IPS DF 19.7 (cell line): Measurements from ENCODE around the gene PIGS.
"Not testable (repeated sequence)": the region's sequence is repeated elsewhere in the genome, so short reads cannot be mapped to it uniquely, and the experiment has no call there.

Source experiments
- DNase-seq: peaks from one replicate; pipeline ENCODE4 v3.0.0-alpha.2; 2013; ENCODE audit warnings: low read depth, low spot score

Gene PIGS

GRCh38 chr17:28529013-28529400, 42.3 kb downstream of the PIGS start:
- no peak for DNase-seq

DNA sequence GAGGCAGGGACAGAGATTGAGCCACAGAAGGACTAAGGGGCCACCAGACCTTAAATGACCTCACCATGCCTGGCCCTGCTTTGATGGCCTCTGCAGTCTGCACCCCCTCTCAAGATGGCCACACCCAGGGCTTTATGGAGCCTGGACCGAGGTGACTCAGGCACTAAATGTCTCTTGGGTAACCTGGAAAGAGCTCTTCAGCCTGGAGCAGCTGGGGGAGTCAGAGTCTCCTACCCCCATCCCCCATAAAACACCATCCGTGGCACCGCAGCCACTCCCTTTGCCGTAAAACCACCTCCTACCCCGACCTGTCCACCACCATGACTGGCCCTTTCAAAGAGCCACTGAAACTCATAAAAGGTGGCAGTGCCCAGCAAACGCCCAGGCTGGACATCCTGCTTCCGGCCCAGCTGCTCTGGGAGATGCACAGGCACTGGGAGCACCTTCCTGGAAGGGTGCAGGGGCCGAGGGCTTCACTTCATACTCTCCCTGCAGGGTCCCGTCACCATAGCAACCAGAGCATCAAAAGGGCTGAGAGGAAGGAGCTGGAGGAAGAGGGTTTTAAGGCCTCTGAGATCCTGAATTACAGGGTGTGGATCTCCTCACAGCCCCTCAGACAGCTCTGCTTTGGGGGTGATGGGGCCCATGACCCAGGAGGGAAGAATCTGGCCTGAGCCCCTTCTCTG, 42.9 kb downstream of the PIGS start:
- no peak for DNase-seq

GRCh38 chr17:28527859-28528258, 43.5 kb downstream of the PIGS start:
- no peak for DNase-seq

- no peak for DNase-seq
Measured at GRCh38 chr17:28527181-28527681, 44.1 kb downstream of the PIGS start.

GRCh38 chr17:28526381-28526780, 44.9 kb downstream of the PIGS start:
- DNase-seq = no peak

DNA sequence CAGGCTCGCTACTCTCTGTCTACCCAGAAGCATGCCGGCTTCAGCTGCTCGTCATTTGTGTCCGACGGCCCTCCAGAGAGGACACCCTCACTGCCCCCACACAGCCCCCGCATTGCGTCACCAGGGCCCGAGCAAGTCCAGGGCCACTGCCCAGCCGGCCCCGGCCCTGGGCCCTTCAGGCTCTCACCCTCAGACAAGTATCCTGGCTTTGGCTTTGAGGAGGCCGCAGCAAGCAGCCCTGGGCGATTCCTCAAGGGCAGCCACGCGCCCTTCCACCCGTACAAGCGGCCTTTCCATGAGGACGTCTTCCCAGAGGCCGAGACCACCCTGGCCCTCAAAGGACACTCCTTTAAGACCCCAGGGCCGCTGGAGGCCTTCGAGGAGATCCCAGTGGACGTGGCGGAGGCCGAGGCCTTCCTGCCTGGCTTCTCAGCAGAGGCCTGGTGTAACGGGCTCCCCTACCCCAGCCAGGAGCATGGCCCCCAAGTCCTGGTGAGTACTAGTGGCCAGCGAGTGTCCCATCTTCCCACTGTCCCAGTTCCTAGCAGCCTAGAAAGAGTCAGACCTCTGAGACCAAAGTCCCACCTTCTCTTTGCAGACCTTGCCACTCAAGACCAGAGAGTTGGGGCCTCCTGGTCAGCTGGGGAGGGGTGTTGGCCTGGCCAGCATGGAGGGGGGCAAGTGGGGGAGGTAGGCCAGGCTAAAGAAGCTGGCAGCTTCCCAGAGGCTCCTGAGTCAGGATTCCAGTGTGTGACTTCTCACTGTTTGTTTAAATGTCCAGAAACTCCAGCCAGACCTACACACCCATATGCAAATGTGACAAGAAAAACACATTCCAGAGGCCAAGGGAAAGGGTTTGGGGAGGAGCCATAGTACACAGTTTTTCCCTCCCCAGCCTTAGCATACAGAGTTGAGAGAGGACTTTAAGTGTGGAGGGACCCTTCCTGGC, 46.6 kb downstream of the PIGS start:
- no peak for DNase-seq

DNA sequence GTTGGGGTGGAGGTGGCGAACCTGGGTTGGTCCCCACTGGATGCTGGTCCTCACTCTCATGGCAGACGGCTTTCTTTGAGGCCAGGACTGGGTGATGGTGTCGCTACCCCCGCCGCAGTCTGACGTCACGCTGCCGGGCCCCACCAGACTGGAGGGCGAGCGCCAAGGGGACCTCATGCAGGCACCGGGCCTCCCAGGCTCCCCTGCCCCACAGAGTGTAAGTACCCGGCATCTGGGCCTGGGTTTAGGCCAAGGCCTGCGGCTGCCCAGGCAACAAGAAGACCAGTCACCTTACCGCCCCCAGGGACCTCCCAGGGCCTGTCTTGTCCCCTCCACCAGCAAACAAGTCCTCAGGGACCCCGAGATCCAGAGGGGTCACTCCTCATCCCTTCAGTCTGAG, 47.4 kb downstream of the PIGS start:
- DNase-seq = no peak

- no peak for DNase-seq
Measured at GRCh38 chr17:28523186-28523585, 48.1 kb downstream of the PIGS start.

- DNase-seq = not testable (repeated sequence)
Measured at GRCh38 chr17:28522281-28522680, 49.0 kb downstream of the PIGS start.

GRCh38 chr17:28521311-28522085, 49.8 kb downstream of the PIGS start:
- no peak for DNase-seq

- DNase-seq = no peak
Measured at GRCh38 chr17:28520687-28521086, 50.6 kb downstream of the PIGS start.

GRCh38 chr17:28519236-28519635, 52.1 kb downstream of the PIGS start:
- no peak for DNase-seq

- no peak for DNase-seq
Measured at GRCh38 chr17:28518578-28518977, 52.7 kb downstream of the PIGS start.

- no peak for DNase-seq
Measured at GRCh38 chr17:28518132-28518531, 53.2 kb downstream of the PIGS start.

GRCh38 chr17:28515518-28515917, 55.8 kb downstream of the PIGS start:
- no peak for DNase-seq

DNA sequence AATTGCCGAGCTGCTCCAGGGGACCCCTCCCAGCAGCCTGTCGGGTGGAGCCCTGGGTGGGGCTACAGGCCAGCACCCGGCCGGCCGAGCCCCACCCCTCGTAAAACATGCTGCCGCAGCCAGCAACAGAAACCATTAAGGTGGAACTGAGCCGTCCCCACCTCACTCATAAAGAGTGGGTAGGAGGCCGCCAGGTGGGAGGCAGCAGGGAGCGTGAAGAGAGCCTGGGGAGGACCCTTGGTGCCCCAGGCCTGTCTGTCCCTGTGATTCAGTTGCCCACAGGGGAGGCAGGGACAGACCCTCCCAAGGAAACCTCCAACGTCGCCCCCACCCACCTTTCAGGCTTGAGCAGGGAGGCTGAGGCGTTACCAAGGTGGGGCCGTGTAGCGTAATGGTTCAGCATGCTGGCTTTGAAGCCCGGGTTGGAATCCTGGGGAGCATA, 56.7 kb downstream of the PIGS start:
- no peak for DNase-seq

DNA sequence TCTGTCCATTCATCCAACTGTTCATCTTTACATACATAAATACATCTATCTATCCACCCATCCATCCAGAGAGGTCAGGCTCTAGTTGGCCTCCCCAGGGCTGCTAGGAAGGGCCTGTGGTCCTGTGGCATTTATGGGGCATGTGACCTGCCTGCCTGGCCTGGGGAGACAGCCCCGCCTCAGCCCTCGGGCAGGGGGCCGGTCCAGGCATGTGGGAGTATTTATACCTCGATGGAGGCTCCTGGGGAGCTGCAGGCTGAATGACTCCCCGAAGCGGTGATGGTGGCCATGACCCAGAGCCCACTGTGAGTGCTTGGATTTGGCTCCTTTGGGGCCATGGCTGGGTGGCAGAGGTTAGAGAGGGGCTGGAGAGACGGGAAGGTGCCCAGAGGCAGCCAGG, 57.8 kb downstream of the PIGS start:
- DNase-seq = no peak

GRCh38 chr17:28511858-28512461, 59.4 kb downstream of the PIGS start:
- no peak for DNase-seq

DNA sequence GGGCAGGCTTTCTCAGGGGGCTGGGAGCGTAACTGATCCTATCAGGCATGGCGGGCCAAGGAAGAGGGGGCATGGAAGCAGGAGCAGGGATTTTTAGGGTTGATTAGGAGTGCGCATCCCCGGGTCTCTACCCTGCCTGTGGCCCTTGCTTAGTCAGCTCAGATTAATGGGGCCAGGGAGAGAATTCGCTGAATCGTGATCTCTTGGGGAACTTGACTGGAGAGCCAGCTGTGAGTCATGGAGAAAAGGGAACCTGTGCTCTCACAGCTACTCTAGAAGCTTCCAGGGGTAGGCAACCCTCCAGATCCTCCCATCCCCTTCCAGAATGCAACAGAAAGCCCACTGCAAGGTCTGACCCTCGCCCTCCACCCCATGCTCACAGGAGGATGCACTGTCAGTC, 61.5 kb downstream of the PIGS start:
- no peak for DNase-seq

DNA sequence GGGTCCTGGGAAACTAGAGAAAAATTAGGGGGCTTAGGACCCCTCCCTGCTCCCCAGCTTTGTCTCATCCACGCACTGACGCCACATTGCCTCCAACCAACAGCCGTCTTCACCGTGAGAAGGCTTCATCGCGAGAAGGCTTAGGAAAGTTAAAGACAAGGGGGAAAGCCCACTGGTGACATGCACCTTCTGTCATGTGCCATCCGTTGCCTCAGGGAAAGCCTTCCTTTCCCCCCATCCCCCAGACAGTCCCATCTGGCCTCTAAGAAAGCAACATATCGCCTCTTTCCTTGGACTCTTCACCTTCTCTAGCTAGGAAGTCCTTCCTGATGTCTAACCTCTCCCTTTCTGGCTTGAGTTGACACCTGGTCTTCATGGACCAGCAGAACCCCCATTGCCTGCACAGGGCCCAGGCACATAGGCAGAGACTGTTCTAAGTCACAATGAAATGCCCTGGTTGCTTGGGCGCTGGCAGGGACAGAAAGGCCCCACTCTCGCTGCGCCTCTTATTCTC, 63.1 kb downstream of the PIGS start:
- no peak for DNase-seq

DNA sequence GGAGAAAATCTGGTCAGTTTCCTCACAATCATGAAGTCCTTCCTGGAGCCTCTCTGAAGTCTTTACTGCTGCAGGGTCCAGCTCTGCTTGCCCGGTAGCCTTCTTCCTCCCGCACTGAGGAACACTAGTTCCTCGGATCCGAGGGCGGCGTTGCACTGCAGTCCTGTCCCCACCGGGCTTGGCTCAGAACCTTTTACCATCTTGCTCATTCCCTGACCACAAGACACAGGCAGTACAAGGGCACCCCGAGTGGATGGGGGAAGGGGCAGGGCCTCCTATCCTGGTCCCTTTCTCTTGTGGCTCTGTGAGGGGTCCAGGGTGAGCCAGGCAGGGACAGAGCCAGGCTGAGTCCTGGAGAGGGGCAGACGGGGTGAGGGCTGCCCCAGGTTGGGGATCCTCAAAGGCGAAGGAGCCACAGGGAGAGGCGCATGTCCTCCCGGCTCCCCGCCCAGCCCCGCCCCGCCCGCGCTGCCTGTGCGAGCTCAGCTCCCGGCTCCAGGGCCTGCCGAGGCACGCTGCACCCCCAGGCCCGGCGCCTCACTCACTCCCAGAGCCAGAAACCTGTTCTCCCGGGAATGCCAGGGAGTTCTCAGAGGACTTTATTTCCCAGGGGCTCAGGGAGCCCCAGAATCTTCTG, 63.6 kb downstream of the PIGS start:
- DNase-seq = no peak
